NT2/D1 (cell line): ENCODE results near the gene MORN1.
A peak's percentile ranks its signal among the peaks of the same experiment; 100 is the strongest.

Experiments
- SUZ12 ChIP-seq: IDR thresholded peaks from 2 replicates; pipeline ENCODE4 v1.6.1; 2011; ENCODE audit not compliant: insufficient read length, insufficient read depth; ENCODE audit errors: extremely low read depth
- YY1 ChIP-seq: IDR thresholded peaks from 2 replicates; pipeline ENCODE4 v1.6.1; 2011; ENCODE audit not compliant: insufficient read length, insufficient read depth
- ZNF274 ChIP-seq: IDR thresholded peaks from 2 replicates; pipeline ENCODE4 v1.6.1; 2011; ENCODE audit warnings: mild to moderate bottlenecking, low read depth, low read length

DNA sequence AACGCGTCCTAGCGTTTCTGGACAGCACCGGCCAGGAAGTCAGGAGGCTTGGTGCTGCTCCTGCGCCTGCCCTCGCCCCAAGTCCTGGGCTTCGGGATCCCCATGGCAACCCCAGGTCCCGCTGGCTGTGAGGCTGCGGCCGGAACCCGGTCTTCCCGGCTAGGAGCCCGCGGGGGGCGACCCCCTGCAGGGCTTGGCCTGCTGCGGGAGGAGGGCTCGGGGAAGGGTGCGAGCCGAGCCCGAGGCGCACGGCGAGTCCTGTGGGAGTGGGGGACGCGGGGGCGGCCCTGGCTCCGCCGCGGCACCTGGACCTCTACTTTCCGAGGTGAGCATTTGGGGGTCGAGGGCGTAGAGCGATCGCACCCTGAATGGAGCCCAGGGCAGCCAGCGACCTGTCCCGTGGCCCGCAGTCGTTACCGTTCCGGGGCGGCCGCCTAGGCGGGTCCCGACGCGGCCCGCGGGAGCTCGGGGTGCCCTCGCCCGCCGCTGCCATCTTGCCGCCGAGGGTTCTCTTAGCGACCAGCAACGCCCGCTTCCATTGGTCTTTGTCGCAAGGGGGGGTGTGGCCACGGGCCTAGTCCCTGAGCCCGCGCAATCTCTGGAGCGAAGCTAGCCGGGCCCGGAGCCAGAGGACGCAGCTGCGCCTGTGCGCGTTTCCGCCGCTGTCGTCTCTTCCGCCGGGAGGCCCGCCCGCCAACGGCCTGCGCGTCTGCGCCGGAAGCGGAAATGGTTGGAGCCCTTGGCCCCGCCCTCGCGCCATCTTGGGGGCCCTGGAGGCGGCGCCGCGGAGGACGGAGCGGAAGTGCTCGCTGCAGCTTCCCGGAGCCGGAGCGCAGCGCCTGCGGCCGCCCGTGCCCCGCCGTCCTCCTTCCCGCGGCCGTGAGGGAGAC is at the start of gene MORN1, which contains the start of gene RER1:
- TF ChIP-seq SUZ12 = no peak
- TF ChIP-seq YY1 = peak; percentile 63
- TF ChIP-seq ZNF274 = no peak
